RWPE1 (cell line): ENCODE measurements around the gene PCDHGA1.
A peak's percentile ranks its signal among the peaks of the same experiment; 100 is the strongest.

ENCODE experiments used
- CTCF ChIA-PET: fragments of 350-600 bp; sonication (Branson Sonifier 250); formaldehyde crosslinking; extraction: SDS; loops from one replicate; lab custom pipeline; 2021; lab: Yijun Ruan, JAX
- POLR2A ChIA-PET: fragments of 400-600 bp; formaldehyde crosslinking; extraction: SDS; loops from one replicate; lab custom pipeline; 2020; ENCODE audit warnings: antibody characterized with exemption; ENCODE audit not compliant: low non-redundant PET; lab: Yijun Ruan, JAX
- DNase-seq: peaks from one replicate; pipeline ENCODE4 v3.0.0; 2012; ENCODE audit warnings: low spot score
- H3K27ac ChIP-seq: fragments of 450-650 bp; 2 replicates; pipeline ENCODE4 v1.5.1; 2017
- CTCF ChIP-seq: fragments of 450-650 bp; conservative IDR thresholded peaks from 2 replicates; pipeline ENCODE4 v1.5.1; 2017; ENCODE audit warnings: low read depth, mild to moderate bottlenecking

Gene PCDHGA1

DNA sequence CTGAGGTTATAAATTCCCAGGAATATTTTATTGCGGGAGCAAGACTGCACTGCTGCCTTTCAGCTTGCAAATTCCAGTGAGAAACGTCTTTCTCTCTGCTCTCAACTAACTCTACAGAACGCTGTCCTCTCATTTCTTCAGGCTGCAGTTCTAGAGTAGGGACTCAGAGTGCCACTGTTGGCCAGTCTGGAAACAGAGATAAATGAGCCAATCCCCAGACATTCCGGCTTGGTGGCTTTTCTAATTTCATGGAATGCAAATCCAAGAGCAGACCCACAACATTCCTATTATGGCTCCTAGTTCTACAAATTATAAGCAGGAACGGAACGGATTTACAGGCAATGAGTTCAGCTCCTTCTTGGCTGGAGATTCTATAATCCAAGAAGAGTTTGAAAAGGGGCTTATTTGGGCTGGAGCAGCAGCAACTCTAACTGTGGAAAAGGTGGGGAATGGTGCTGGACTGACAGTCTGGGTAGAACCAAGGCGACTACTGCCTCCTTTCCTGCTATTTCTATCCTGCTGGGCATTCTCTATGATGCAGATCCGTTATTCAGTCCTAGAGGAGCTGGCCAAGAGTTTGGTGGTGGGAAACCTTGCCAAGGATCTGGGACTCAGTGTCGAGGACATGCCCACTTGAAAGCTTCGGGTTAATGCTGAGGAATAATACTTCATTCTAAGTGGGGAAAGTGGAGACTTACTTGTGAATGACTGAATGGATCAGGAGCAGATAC lies 109.3 kb downstream of the PCDHGA1 start:
- H3K27ac ChIP-seq, result no peak overlapping the region
- POLR2A ChIA-PET, result no interaction called here
- no peak for DNase-seq
- no peak for TF ChIP-seq CTCF
- CTCF ChIA-PET, result interaction anchor here (0.6 kb wide), 1 partner anchor 341 kb away, joined by 3 read pairs; no protein-coding TSS in a partner anchor

GRCh38 chr5:141440341-141440740 lies 110.0 kb downstream of the PCDHGA1 start:
- ChIA-PET POLR2A (no interaction called here), CTCF (interaction anchor here (0.6 kb wide), 1 partner anchor 341 kb away, joined by 3 read pairs; no protein-coding TSS in a partner anchor)
- no peak for DNase-seq
- no peak overlapping the region for H3K27ac ChIP-seq
- no peak for TF ChIP-seq CTCF

DNA sequence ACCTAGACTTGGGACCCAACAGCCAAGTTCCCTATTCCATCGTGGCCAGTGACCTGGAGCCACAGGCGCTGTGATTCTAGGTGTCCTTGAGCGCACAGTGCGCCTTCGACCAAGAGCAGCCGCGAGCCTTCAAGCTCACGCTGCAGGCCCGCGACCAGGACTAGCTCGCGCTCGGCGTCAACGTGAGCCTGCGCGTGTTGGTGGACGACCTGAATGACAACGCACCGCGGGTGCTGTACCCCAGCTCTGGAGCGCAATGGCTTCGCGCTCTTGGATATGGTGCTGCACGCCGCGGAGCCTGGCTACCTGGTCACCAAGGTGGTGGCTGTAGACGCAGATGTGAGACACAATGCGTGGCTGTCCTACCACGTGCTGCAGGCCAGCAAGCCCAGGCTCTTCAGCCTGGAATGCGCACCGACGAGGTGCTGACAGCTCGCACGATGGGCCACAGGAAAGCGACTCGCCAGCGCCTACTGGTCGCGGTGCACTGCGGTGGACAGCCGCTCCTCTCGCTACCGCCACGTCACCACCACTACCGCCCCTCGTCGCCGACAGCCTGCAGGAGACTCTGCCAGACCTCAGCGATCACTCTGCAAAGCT lies 111.4 kb downstream of the PCDHGA1 start:
- no peak for TF ChIP-seq CTCF
- ChIA-PET CTCF (interaction anchor here (0.6 to 0.7 kb wide), 2 partner anchors 18 to 150 kb away, joined by 3 read pairs; no protein-coding TSS in a partner anchor), POLR2A (no interaction called here)
- no peak overlapping the region for H3K27ac ChIP-seq
- DNase-seq, result no peak

DNA sequence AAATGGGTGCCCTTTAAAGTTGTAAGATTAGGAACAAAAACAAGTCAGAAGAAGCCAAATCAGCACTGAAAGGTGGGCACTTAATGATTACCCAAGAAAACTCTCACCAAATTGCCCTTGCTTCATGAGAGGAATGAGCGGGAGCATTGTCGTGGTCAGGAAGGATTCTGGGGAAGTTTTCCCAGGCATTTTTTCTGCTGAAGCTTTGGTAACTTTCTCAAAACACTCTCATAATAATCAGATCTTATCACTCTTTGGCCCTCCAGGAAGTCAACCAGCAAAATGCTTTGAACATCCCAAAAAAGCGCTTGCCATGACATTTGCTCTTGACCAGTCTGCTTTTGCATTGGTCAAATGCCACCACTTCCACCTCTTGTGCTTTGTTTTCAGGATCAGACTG lies 135.0 kb downstream of the PCDHGA1 start:
- CTCF ChIA-PET, result interaction anchor here (0.6 to 2.1 kb wide), 2 partner anchors 59 to 135 kb away, joined by 3 to 7 read pairs; no protein-coding TSS in a partner anchor
- no peak overlapping the region for H3K27ac ChIP-seq
- POLR2A ChIA-PET, result no interaction called here
- DNase-seq, result no peak
- no peak for TF ChIP-seq CTCF

- TF ChIP-seq CTCF, result peak; percentile 71
- ChIA-PET CTCF (interaction anchor here (0.5 to 1.9 kb wide), 7 partner anchors 32 to 190 kb away, joined by 3 to 17 read pairs (median 4); partner anchors contain the start of gene PCDHGB5), POLR2A (interaction anchor here (0.6 to 1.7 kb wide), 3 partner anchors 39 to 82 kb away, joined by 3 to 9 read pairs (median 4); no protein-coding TSS in a partner anchor)
- peak; percentile 99 for DNase-seq
- peak within 1 kb of the TSS; percentile 90 for H3K27ac ChIP-seq
Observed at GRCh38 chr5:141475625-141476131, 145.4 kb downstream of the PCDHGA1 start, which contains the start of gene PCDHGC3. TSS of gene PCDHGC3 (plus strand) at chr5:141475966. CDS start at chr5:141476117, 151 bp downstream.
